GM12872 (cell line): ENCODE measurements around the gene STRN4.

Source experiments
- TF ChIP-seq, protein P1 (sequence below): IDR thresholded peaks from 3 replicates; pipeline ENCODE4 v1.5.1; 2011; ENCODE audit warnings: low read depth, mild to moderate bottlenecking, low read length, moderate library complexity; ENCODE audit not compliant: insufficient read depth

Gene STRN4

DNA sequence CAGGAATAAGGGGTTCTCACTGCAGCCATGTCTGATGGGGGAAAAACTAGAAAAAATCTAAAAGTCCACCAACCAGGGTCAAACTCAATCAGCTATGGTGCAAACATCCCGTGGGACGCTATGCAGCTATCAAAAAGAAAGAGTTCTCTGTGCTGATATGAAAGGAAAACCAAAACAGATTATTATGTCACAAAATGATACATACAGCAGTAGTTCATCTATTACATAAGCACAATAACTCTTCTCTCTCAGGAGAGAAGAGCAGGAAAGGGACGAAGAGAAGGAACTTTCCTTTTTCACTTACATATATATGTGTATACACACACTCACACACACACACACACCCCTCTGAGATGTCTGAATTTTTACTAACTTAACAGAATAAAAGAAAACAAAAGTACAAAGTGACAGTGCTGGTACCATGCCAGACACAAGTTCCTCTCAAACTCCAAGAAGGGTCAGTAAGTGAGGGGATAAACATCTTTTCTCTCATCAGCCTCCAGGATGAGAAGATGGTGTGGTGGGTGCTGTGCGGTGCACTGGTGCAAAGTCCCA is 3.2 kb downstream of the STRN4 start:
- TF ChIP-seq, protein P1, sequence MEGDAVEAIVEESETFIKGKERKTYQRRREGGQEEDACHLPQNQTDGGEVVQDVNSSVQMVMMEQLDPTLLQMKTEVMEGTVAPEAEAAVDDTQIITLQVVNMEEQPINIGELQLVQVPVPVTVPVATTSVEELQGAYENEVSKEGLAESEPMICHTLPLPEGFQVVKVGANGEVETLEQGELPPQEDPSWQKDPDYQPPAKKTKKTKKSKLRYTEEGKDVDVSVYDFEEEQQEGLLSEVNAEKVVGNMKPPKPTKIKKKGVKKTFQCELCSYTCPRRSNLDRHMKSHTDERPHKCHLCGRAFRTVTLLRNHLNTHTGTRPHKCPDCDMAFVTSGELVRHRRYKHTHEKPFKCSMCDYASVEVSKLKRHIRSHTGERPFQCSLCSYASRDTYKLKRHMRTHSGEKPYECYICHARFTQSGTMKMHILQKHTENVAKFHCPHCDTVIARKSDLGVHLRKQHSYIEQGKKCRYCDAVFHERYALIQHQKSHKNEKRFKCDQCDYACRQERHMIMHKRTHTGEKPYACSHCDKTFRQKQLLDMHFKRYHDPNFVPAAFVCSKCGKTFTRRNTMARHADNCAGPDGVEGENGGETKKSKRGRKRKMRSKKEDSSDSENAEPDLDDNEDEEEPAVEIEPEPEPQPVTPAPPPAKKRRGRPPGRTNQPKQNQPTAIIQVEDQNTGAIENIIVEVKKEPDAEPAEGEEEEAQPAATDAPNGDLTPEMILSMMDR = no peak

DNA sequence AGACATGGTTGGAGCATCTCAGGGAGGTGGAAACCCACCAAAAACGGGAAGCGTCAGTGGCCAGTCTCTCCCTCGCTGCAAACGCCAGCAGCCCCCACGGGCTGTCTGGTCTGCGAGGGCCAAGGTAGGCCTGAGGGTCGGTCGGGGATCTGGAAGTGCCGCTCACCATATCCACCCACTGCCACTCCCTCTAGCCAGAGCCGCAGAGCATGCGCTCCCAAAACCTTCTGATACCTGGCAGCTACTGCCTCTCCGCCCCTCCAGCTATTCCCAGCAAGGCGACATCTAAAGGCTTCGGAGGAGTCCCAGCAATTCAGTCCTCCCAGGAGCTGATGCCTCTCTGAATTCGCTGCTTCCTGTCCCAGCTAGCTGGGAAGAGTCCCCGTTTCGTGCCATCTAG is 4.8 kb downstream of the STRN4 start:
- TF ChIP-seq, protein P1 = no peak

DNA sequence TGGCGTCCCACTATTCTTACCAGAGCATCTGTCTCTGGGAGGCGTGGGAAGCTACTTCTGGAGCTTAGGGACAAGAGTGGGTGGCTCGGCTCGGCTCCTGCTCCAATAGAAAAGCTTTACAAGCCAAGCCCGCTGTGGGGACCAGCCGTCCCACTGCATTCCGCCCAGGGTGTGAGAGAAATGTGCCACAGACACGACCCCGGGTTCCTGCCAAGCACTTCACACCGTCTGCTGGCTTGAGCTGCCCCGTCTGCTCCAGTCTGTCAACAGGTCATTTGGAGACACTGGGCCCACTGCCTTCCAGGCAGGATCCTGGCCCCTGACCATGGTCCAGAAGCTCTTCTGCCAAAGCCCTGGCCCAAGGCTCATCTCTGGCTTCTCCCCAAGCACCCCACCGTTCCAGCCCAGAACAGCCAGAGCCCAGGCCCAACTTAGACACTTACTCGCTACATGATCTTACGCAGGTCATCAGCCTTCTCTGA is 6.9 kb downstream of the STRN4 start:
- TF ChIP-seq, protein P1 = no peak

DNA sequence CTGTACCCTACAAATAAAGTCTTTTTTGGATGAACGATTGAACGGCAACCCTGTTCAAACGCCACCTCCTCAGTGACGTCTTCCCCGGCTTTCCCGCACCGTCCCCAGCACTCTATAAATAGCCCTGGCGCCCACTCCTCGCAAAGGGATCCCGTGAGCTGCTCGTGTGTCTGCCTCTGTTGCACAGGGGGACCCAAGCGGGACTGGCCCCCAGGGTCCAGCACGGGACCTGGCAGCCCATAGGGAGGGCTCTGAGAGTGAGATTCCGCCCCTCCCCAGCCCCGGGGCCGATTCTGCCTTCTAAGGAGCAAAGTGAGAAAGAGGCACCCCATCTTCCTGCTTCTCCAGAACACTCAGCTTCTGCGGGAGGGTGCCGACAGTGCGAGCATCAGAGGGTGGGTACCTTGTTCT is 8.5 kb downstream of the STRN4 start:
- TF ChIP-seq, protein P1 = no peak

DNA sequence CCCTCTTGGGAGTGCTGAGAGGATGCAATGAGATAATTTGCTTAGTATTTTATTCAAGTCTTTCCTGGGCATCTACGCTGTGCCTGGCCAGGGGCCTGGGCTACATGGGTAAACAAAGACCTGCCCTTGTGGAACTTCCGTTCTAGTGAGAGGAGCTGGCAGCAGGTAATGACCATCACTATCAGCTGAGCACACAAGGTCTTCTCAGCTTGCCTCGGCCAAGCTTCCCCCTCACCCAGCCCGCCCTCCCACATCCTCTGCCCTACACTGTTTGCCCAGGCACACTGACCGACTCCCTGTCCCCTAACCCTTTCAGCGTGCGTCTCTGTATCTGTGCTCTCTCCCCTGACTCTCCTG is 9.0 kb downstream of the STRN4 start:
- TF ChIP-seq, protein P1 = no peak

DNA sequence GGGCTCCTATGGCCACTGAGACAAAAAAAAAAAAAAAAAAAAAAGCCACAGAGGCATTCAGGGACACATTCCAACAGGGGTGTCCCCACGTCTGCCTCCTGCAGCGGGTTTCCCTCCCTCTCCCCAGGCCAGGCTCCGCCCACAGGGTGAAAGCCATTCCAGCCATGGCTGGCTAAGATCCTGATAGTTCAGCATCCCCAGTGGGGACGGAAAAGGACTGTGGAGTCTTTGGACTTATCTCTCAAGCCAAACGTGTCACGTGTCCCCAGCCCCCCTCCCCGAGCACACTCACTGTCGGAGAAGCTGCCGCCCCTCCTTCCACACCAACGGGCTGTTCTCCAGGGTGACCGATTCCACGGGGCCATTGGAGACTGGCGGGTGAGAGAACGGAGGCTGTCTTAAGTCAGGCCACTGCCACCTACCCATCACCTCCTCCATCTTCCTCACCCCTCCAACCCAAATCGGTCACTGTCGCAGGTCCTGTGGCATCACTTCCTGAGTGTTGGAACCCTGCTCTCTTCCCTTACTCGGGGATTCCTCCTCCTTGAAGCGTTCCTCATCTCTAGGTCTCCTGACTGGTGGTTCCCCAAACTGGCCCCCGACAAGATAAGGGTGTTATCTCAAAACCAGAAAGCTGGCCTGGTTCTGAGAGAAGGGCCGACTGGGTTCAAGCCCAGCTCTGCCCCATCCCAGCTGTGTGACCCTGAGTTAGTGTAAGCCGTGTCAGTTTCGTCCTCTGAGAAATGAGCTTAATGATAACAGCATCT is 9.5 kb downstream of the STRN4 start:
- TF ChIP-seq, protein P1 = no peak

DNA sequence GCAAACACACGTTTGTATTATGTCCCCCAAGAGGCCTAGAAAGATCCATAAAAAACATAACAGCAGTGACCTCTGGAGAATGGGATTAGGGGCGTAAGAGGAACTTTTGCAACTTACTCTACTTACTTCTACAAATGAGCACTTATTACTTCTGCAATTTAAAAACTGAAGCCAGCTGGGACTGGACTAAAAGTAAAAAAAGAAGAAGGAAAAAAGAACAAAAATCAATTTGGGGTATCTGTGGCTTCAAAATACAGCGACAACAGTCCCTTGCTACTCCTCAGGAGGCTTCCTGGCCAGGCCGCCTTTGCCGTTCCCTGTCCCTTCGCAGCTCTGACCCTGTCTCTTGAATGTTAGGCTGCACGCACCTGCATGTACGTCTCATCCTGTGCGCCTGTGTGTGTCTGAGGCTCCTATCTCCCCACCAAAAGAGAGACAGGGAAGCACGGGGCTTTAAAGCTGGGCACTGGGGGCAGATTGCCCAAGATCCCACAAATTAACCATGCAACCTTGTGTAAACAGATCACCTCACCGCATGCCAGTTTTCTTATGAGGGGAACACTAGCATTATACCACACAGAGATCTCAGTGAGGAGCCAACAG is 12.5 kb downstream of the STRN4 start:
- TF ChIP-seq, protein P1 = no peak
